Measurements from ENCODE around the gene ATP9A.

ATP9A gene

GRCh38 chr20:51560042-51560441 lies 208.1 kb downstream of the ATP9A start:
- Histone ChIP-seq H3K9me3 (ENCODE audit: insufficient read depth, low read depth, low read length) (peaks cover 2% of the 10 kb centered on the region), H3K14ac (ENCODE audit: low read length) (no peak overlapping the region), H2BK12ac (ENCODE audit: low read length) (no peak overlapping the region), H2AK5ac (ENCODE audit: low read length) (no peak overlapping the region), H3K4me2 (ENCODE audit: low read length) (no peak overlapping the region), H3K9ac (ENCODE audit: low read length) (no peak overlapping the region), H3K79me2 (ENCODE audit: control insufficient read depth, insufficient read depth, low read length, poor library complexity) (no peaks in the 10 kb centered on the region), H3K18ac (ENCODE audit: low read length) (no peak overlapping the region), H4K12ac (ENCODE audit: low read depth, low read length) (no peak overlapping the region), H2BK5ac (ENCODE audit: low read depth, low read length, poor library complexity) (no peak overlapping the region), H3K79me1 (ENCODE audit: low read length) (peaks cover 9% of the 10 kb centered on the region), H3K4me3 (ENCODE audit: low read depth, low read length) (no peak overlapping the region), H2AFZ (ENCODE audit: insufficient read depth, low read length, poor library complexity) (no peak overlapping the region), H3K27me3 (ENCODE audit: insufficient read depth, low read length) (peaks cover 11% of the 10 kb centered on the region), H4K91ac (ENCODE audit: low read depth, low read length) (no peak overlapping the region), H3K27ac (ENCODE audit: low read depth, low read length) (no peak overlapping the region), H3K4me1 (ENCODE audit: control insufficient read depth in 1 of 2, insufficient read depth in 2 of 2, low read length in 2 of 2) (peaks cover 7 to 8% of the 10 kb centered on the region in 2 experiments), H4K8ac (ENCODE audit: low read depth, low read length) (no peak overlapping the region), H3K36me3 (ENCODE audit: control insufficient read depth in 1 of 2, insufficient read depth in 2 of 2, low read length in 2 of 2) (peaks cover 0 to 3% of the 10 kb centered on the region in 2 experiments), H3K23ac (ENCODE audit: low read length) (no peak overlapping the region), H3K4ac (ENCODE audit: low read depth, low read length) (no peak overlapping the region), H2BK120ac (ENCODE audit: insufficient read depth, low read length, poor library complexity) (no peak overlapping the region)
- DNase-seq: no peak
- no CpG with 5 or more reads among the region's 1 CpG for WGBS (ENCODE audit: extremely low coverage, insufficient coverage, insufficient read length)

- no peak overlapping the region for H4K8ac ChIP-seq (ENCODE audit: low read depth, low read length)
- no peak overlapping the region for H2BK12ac ChIP-seq (ENCODE audit: low read length)
- DNase-seq: no peak
- H3K4me1 ChIP-seq (ENCODE audit: control insufficient read depth in 1 of 2, insufficient read depth in 2 of 2, low read length in 2 of 2): no peaks in the 10 kb centered on the region
- no peaks in the 10 kb centered on the region for H3K79me1 ChIP-seq (ENCODE audit: low read length)
- H3K4me2 ChIP-seq (ENCODE audit: low read length): no peak overlapping the region
- H3K9ac ChIP-seq (ENCODE audit: low read length): no peak overlapping the region
- no peaks in the 10 kb centered on the region for H3K27me3 ChIP-seq (ENCODE audit: insufficient read depth, low read length)
- no peaks in the 10 kb centered on the region for H3K79me2 ChIP-seq (ENCODE audit: control insufficient read depth, insufficient read depth, low read length, poor library complexity)
- no peak overlapping the region for H3K4me3 ChIP-seq (ENCODE audit: low read depth, low read length)
- no peak overlapping the region for H3K4ac ChIP-seq (ENCODE audit: low read depth, low read length)
- H3K27ac ChIP-seq (ENCODE audit: low read depth, low read length): no peak overlapping the region
- no peak overlapping the region for H2BK5ac ChIP-seq (ENCODE audit: low read depth, low read length, poor library complexity)
- no peak overlapping the region for H3K23ac ChIP-seq (ENCODE audit: low read length)
- no peaks in the 10 kb centered on the region for H3K9me3 ChIP-seq (ENCODE audit: insufficient read depth, low read depth, low read length)
- H4K91ac ChIP-seq (ENCODE audit: low read depth, low read length): no peak overlapping the region
- no CpG with 5 or more reads among the region's 11 CpGs for WGBS (ENCODE audit: extremely low coverage, insufficient coverage, insufficient read length)
- H4K12ac ChIP-seq (ENCODE audit: low read depth, low read length): no peak overlapping the region
- no peak overlapping the region for H2BK120ac ChIP-seq (ENCODE audit: insufficient read depth, low read length, poor library complexity)
- no peak overlapping the region for H2AFZ ChIP-seq (ENCODE audit: insufficient read depth, low read length, poor library complexity)
- H3K18ac ChIP-seq (ENCODE audit: low read length): no peak overlapping the region
- no peak overlapping the region for H3K14ac ChIP-seq (ENCODE audit: low read length)
- H2AK5ac ChIP-seq (ENCODE audit: low read length): no peak overlapping the region
- peaks cover 2 to 3% of the 10 kb centered on the region in 2 experiments for H3K36me3 ChIP-seq (ENCODE audit: control insufficient read depth in 1 of 2, insufficient read depth in 2 of 2, low read length in 2 of 2)
These were observed 213.5 kb downstream of the ATP9A start for GRCh38 chr20:51554538-51555165.

- Histone ChIP-seq H4K91ac (ENCODE audit: low read depth, low read length) (no peak overlapping the region), H3K27ac (ENCODE audit: low read depth, low read length) (no peak overlapping the region), H2BK5ac (ENCODE audit: low read depth, low read length, poor library complexity) (no peak overlapping the region), H3K4me2 (ENCODE audit: low read length) (no peak overlapping the region), H3K79me2 (ENCODE audit: control insufficient read depth, insufficient read depth, low read length, poor library complexity) (no peaks in the 10 kb centered on the region), H3K4ac (ENCODE audit: low read depth, low read length) (no peak overlapping the region), H2BK12ac (ENCODE audit: low read length) (no peak overlapping the region), H3K79me1 (ENCODE audit: low read length) (no peaks in the 10 kb centered on the region), H3K36me3 (ENCODE audit: control insufficient read depth in 1 of 2, insufficient read depth in 2 of 2, low read length in 2 of 2) (peaks cover 2 to 3% of the 10 kb centered on the region in 2 experiments), H2AFZ (ENCODE audit: insufficient read depth, low read length, poor library complexity) (no peak overlapping the region), H3K14ac (ENCODE audit: low read length) (no peak overlapping the region), H4K8ac (ENCODE audit: low read depth, low read length) (no peak overlapping the region), H3K4me3 (ENCODE audit: low read depth, low read length) (no peak overlapping the region), H3K9me3 (ENCODE audit: insufficient read depth, low read depth, low read length) (no peaks in the 10 kb centered on the region), H3K27me3 (ENCODE audit: insufficient read depth, low read length) (no peaks in the 10 kb centered on the region), H4K12ac (ENCODE audit: low read depth, low read length) (no peak overlapping the region), H2AK5ac (ENCODE audit: low read length) (no peak overlapping the region), H3K23ac (ENCODE audit: low read length) (no peak overlapping the region), H2BK120ac (ENCODE audit: insufficient read depth, low read length, poor library complexity) (no peak overlapping the region), H3K4me1 (ENCODE audit: control insufficient read depth in 1 of 2, insufficient read depth in 2 of 2, low read length in 2 of 2) (no peaks in the 10 kb centered on the region), H3K18ac (ENCODE audit: low read length) (no peak overlapping the region), H3K9ac (ENCODE audit: low read length) (no peak overlapping the region)
- DNase-seq: no peak
- no CpG with 5 or more reads among the region's 8 CpGs for WGBS (ENCODE audit: extremely low coverage, insufficient coverage, insufficient read length)
These were observed 214.2 kb downstream of the ATP9A start for GRCh38 chr20:51553897-51554486.

GRCh38 chr20:51551186-51551585 lies 217.0 kb downstream of the ATP9A start:
- WGBS (ENCODE audit: extremely low coverage, insufficient coverage, insufficient read length): no CpG with 5 or more reads among the region's 3 CpGs
- H2BK5ac ChIP-seq (ENCODE audit: low read depth, low read length, poor library complexity): no peak overlapping the region
- peaks cover 2 to 3% of the 10 kb centered on the region in 2 experiments for H3K36me3 ChIP-seq (ENCODE audit: control insufficient read depth in 1 of 2, insufficient read depth in 2 of 2, low read length in 2 of 2)
- no peak overlapping the region for H4K8ac ChIP-seq (ENCODE audit: low read depth, low read length)
- no peaks in the 10 kb centered on the region for H3K79me1 ChIP-seq (ENCODE audit: low read length)
- H4K12ac ChIP-seq (ENCODE audit: low read depth, low read length): no peak overlapping the region
- no peak overlapping the region for H3K18ac ChIP-seq (ENCODE audit: low read length)
- H4K91ac ChIP-seq (ENCODE audit: low read depth, low read length): no peak overlapping the region
- no peaks in the 10 kb centered on the region for H3K9me3 ChIP-seq (ENCODE audit: insufficient read depth, low read depth, low read length)
- H2AK5ac ChIP-seq (ENCODE audit: low read length): no peak overlapping the region
- H3K9ac ChIP-seq (ENCODE audit: low read length): no peak overlapping the region
- no peak overlapping the region for H2BK120ac ChIP-seq (ENCODE audit: insufficient read depth, low read length, poor library complexity)
- H3K27me3 ChIP-seq (ENCODE audit: insufficient read depth, low read length): peaks cover 3% of the 10 kb centered on the region
- no peaks in the 10 kb centered on the region for H3K4me1 ChIP-seq (ENCODE audit: control insufficient read depth in 1 of 2, insufficient read depth in 2 of 2, low read length in 2 of 2)
- no peaks in the 10 kb centered on the region for H3K79me2 ChIP-seq (ENCODE audit: control insufficient read depth, insufficient read depth, low read length, poor library complexity)
- no peak overlapping the region for H3K4ac ChIP-seq (ENCODE audit: low read depth, low read length)
- H2BK12ac ChIP-seq (ENCODE audit: low read length): no peak overlapping the region
- no peak overlapping the region for H3K23ac ChIP-seq (ENCODE audit: low read length)
- no peak overlapping the region for H3K4me3 ChIP-seq (ENCODE audit: low read depth, low read length)
- no peak for DNase-seq
- H2AFZ ChIP-seq (ENCODE audit: insufficient read depth, low read length, poor library complexity): no peak overlapping the region
- no peak overlapping the region for H3K14ac ChIP-seq (ENCODE audit: low read length)
- no peak overlapping the region for H3K4me2 ChIP-seq (ENCODE audit: low read length)
- no peak overlapping the region for H3K27ac ChIP-seq (ENCODE audit: low read depth, low read length)
